GM06990 (cell line): ENCODE measurements around the gene ATP1B2.

Source experiments
- DNase-seq: peaks from one replicate; pipeline ENCODE4 v3.0.0-alpha.2; 2011; ENCODE audit not compliant: insufficient read length; ENCODE audit errors: extremely low read depth
- H3K27me3 ChIP-seq: replicated peaks from 2 replicates; pipeline ENCODE4 v1.6.0; 2011; ENCODE audit warnings: low read length; ENCODE audit not compliant: control insufficient read depth, insufficient read depth
- H3K36me3 ChIP-seq: 2 replicates; pipeline ENCODE4 v1.5.1; 2011; ENCODE audit warnings: low read length; ENCODE audit not compliant: control insufficient read depth, insufficient read depth
- H3K4me3 ChIP-seq: replicated peaks from 2 replicates; pipeline ENCODE4 v1.5.1; 2011; ENCODE audit warnings: low read depth, mild to moderate bottlenecking, control low read depth, low read length
- TF ChIP-seq, protein P1 (sequence below): IDR thresholded peaks from 2 replicates; pipeline ENCODE4 v1.5.1; 2011; ENCODE audit warnings: low read length, control low read depth, mild to moderate bottlenecking, inconsistent platforms; ENCODE audit not compliant: insufficient read depth, poor library complexity, severe bottlenecking

The ATP1B2 gene

DNA sequence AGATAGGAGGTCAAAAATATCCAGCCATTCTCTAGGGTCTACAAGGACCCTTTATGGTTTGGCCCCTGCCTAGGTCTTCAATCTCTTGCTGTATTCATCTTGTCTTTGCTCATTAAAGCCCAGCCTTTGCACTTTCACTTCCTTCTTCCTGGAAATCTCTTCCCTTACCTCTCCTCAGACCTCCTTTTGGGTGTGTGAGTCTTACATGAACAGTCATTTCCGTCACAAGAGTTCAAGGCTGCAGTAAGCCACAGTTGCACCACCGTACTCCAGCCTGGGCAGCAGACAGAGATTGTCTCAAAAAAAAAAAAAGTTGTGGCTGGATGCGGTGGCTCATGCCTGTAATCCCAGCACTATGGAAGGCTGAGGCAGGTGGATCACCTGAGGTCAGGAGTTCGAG, 6.0 kb upstream of the ATP1B2 start:
- Histone ChIP-seq H3K4me3 (no peak overlapping the region), H3K27me3 (no peaks in the 10 kb centered on the region; the same call in 1 of the 2 replicates), H3K36me3 (no peaks in the 10 kb centered on the region)
- TF ChIP-seq, protein P1, sequence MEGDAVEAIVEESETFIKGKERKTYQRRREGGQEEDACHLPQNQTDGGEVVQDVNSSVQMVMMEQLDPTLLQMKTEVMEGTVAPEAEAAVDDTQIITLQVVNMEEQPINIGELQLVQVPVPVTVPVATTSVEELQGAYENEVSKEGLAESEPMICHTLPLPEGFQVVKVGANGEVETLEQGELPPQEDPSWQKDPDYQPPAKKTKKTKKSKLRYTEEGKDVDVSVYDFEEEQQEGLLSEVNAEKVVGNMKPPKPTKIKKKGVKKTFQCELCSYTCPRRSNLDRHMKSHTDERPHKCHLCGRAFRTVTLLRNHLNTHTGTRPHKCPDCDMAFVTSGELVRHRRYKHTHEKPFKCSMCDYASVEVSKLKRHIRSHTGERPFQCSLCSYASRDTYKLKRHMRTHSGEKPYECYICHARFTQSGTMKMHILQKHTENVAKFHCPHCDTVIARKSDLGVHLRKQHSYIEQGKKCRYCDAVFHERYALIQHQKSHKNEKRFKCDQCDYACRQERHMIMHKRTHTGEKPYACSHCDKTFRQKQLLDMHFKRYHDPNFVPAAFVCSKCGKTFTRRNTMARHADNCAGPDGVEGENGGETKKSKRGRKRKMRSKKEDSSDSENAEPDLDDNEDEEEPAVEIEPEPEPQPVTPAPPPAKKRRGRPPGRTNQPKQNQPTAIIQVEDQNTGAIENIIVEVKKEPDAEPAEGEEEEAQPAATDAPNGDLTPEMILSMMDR, result no peak
- DNase-seq, result no peak

DNA sequence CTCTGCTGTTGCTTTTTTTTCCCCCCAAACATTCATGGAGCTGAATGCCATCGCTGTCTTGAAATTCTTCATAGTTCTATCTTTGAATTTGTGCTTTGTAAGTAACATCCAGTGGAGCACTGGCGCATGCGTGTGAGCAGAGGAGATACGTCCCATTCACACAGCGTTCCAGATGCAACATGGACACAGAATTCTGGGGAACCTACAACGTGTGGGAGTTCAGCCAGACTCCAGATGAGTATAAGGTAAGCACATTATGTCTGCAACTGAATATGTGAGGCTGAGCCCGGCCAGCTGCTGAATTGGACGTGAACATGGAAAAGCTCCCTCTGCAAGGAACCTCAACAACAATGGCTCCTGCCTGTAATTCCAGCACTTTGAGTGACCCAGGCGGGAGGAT, 4.3 kb upstream of the ATP1B2 start:
- Histone ChIP-seq H3K27me3 (peaks cover 3% of the 10 kb centered on the region; the same call in 1 of the 2 replicates), H3K36me3 (no peaks in the 10 kb centered on the region), H3K4me3 (no peak overlapping the region)
- TF ChIP-seq, protein P1, result no peak
- no peak for DNase-seq

DNA sequence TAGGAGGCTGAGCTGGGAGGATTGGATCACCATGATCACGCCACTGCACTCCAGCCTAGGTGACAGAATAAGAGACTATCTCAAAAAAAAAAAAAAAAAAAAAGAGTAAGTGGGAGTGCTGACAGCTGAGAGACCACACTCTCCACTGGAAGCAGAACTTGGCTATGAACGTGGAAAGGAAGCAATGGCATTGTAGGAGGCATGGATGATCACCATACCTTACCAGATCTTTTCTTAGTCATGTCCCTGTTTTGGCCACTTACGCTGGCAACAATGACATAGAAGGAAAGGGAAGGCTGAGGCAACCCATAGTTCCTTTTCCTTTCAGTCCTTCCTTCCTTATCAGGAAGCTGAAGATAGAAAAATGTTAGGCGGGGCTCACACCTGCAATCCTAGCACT, 3.7 kb upstream of the ATP1B2 start:
- TF ChIP-seq, protein P1, result no peak
- Histone ChIP-seq H3K36me3 (no peaks in the 10 kb centered on the region), H3K27me3 (peaks cover 3% of the 10 kb centered on the region; the same call in 1 of the 2 replicates), H3K4me3 (no peak overlapping the region)
- DNase-seq, result no peak

DNA sequence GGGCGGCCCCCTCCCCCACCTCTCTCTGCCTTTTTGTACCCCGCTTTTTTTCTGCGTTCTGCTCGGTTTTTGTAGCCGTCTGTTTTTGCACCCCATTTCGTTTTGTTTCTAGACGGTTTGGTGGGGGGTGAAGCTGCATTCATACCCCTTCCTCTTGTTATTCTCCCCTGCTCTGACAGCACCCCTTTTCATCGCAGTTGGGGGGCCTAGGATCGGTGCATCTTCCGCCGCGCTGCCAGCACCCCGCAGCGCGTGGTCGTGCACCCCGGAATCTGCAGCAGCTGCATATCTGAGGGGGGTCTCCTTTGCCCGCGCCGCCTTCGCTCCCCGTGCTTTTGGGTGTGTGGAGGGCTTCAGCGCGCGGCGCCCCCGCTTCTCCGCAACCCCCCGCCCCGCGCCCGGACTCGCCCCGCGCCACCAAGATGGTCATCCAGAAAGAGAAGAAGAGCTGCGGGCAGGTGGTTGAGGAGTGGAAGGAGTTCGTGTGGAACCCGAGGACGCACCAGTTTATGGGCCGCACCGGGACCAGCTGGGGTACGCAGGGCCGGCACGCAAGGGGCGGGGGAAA, 455 bp downstream of the ATP1B2 start:
- peak overlapping the region; percentile 37 for H3K4me3 ChIP-seq
- TF ChIP-seq, protein P1, result no peak
- no peak for DNase-seq
- no peaks in the 10 kb centered on the region for H3K36me3 ChIP-seq
- H3K27me3 ChIP-seq, result peaks cover 3% of the 10 kb centered on the region; the same call in 1 of the 2 replicates

DNA sequence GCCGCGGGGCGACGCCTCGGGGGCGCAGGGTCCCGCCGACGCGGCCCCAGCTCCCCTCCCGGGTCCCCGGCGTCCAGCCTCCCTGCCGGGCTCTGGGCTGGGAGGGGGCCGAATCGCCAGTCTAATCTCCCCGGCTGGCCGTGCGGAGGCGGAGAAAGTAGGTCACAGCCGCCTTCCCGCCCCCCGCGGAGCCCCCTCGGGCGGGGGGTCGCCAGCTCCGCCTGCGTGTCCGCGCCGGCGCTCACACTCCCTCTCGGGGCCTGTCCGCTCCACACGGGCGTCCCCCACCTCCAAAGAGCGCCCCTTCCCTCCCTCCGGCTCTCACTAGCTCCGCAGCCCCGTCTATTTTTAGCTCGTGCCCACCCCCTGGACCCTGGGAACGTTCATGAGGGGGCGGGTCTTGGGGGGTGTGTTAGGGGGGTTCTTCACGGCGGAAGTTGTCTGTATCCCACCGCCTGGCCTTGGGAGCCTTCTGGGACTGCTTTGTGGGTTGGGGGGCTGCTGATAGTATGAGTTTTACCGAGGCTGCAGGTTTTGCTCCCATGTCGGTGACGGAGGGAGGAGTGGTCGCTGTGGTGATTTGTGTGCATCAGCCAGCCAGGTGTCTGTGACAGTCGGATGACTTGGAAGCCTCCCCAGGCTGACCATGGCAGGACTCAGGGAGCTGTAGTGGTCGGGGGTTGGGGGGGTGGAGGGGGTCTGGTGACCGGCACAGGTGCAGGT, 1.1 kb downstream of the ATP1B2 start:
- no peaks in the 10 kb centered on the region for H3K36me3 ChIP-seq
- TF ChIP-seq, protein P1, result no peak
- no peak overlapping the region; the same call in 1 of the 2 replicates for H3K4me3 ChIP-seq
- H3K27me3 ChIP-seq, result peaks cover 3% of the 10 kb centered on the region; the same call in 1 of the 2 replicates
- no peak for DNase-seq
